PC-3 (cell line): ENCODE measurements around the gene RERG. TPM values are rescaled to one million over a fixed set of nuclear protein-coding genes. Genes with fewer than 3 reads are reported as not detected.

Experiments
- ATAC-seq: fragments of 200-7000 bp; cut with Tn5 transposase; 2 replicates; pipeline ENCODE4 v1.9.1; 2020; ENCODE audit warnings: mild to moderate bottlenecking, moderate library complexity
- BruUV-seq: library from RNA; stranded (reverse); fragments of 400-500 nt; replicated peaks from 2 replicates; lab custom pipeline; 2021; lab: Mats Ljungman, UMichigan
- CTCF ChIA-PET: fragments of 300-600 bp; sonication (Branson Sonifier 250); formaldehyde crosslinking; loops from one replicate; lab custom pipeline; 2022; ENCODE audit warnings: antibody characterized with exemption; lab: Charles Lee
- POLR2A ChIA-PET: fragments of 300-600 bp; sonication (Branson Sonifier 250); formaldehyde crosslinking; loops from one replicate; lab custom pipeline; 2022; ENCODE audit warnings: antibody characterized with exemption; ENCODE audit not compliant: unreplicated experiment; lab: Charles Lee
- DNase-seq: peaks from one replicate; pipeline ENCODE4 v3.0.0-alpha.2; 2015
- H2AFZ ChIP-seq: fragments of 300-600 bp; sonication (generic); 2 replicates; pipeline ENCODE4 v1.6.0; 2016; ENCODE audit warnings: antibody characterized with exemption, low read length
- H3F3A ChIP-seq: fragments of 300-600 bp; sonication (generic); one replicate; pipeline ENCODE4 v1.6.0; 2017; ENCODE audit warnings: antibody characterized with exemption, low read length, control low read depth, mild to moderate bottlenecking; ENCODE audit not compliant: unreplicated experiment
- H3K27ac ChIP-seq: fragments of 300-600 bp; sonication (generic); 2 replicates; pipeline ENCODE4 v1.5.1; 2016; ENCODE audit warnings: mild to moderate bottlenecking, low read length
- H3K27me3 ChIP-seq: fragments of 300-600 bp; sonication (generic); 2 replicates; pipeline ENCODE4 v1.6.1; 2016; ENCODE audit warnings: low read length, mixed read lengths
- H3K36me3 ChIP-seq: fragments of 300-600 bp; sonication (generic); 2 replicates; pipeline ENCODE4 v1.6.1; 2016; ENCODE audit warnings: low read depth, mixed run types, low read length, mixed read lengths
- H3K4me1 ChIP-seq: fragments of 300-600 bp; sonication (generic); 2 replicates; pipeline ENCODE4 v1.5.1; 2016; ENCODE audit warnings: low read length; ENCODE audit not compliant: insufficient read depth
- H3K4me2 ChIP-seq: fragments of 300-600 bp; sonication (generic); 2 replicates; pipeline ENCODE4 v1.6.0; 2016; ENCODE audit warnings: low read length
- H3K4me3 ChIP-seq: fragments of 300-600 bp; sonication (generic); 2 replicates; pipeline ENCODE4 v1.5.1; 2016; ENCODE audit warnings: mild to moderate bottlenecking, low read length, mixed read lengths
- H3K79me2 ChIP-seq: fragments of 300-600 bp; sonication (generic); 2 replicates; pipeline ENCODE4 v1.6.1; 2017; ENCODE audit warnings: low read length, mixed read lengths
- H3K9ac ChIP-seq: fragments of 300-600 bp; sonication (generic); 2 replicates; pipeline ENCODE4 v1.6.0; 2016; ENCODE audit warnings: mild to moderate bottlenecking, low read length
- H3K9me2 ChIP-seq: fragments of 300-600 bp; sonication (generic); replicated peaks from 2 replicates; pipeline ENCODE4 v1.6.1; 2016; ENCODE audit warnings: mixed run types, low read length, mixed read lengths
- H3K9me3 ChIP-seq: fragments of 300-600 bp; sonication (generic); 2 replicates; pipeline ENCODE4 v1.6.1; 2016; ENCODE audit warnings: low read length, mixed read lengths
- H4K20me1 ChIP-seq: fragments of 300-600 bp; sonication (generic); 2 replicates; pipeline ENCODE4 v1.6.1; 2016; ENCODE audit warnings: low read length, mixed read lengths
- EZH2 ChIP-seq: fragments of 300-600 bp; sonication (generic); IDR thresholded peaks from one replicate; pipeline ENCODE4 v1.6.1; 2017; ENCODE audit warnings: antibody characterized with exemption, mild to moderate bottlenecking, low read length; ENCODE audit not compliant: unreplicated experiment
- EZH2phosphoT487 ChIP-seq: fragments of 300-600 bp; sonication (generic); IDR thresholded peaks from 2 replicates; pipeline ENCODE4 v1.6.1; 2018; ENCODE audit warnings: mild to moderate bottlenecking, antibody characterized with exemption, low read length, borderline replicate concordance
- intact Hi-C: fragments of 100-400 bp; cut with micrococcal nuclease; formaldehyde crosslinking; loops from 2 replicates; pipeline ENCODE4 v1.9.0; 2023
- total RNA-seq: library from RNA; depleted of rRNA; stranded (reverse); fragments of >200 nt; gene quantifications from 2 replicates; pipeline ENCODE4 v1.2.3, GENCODE V29; 2014
- TF ChIP-seq, protein P1 (sequence below): fragments of 300-600 bp; sonication (generic); conservative IDR thresholded peaks from 2 replicates; pipeline ENCODE4 v1.5.1; 2017; ENCODE audit warnings: antibody characterized with exemption, low read depth, mild to moderate bottlenecking, low read length

The RERG gene
- total RNA-seq, 1 experiment from 2014 or later = not detected

DNA sequence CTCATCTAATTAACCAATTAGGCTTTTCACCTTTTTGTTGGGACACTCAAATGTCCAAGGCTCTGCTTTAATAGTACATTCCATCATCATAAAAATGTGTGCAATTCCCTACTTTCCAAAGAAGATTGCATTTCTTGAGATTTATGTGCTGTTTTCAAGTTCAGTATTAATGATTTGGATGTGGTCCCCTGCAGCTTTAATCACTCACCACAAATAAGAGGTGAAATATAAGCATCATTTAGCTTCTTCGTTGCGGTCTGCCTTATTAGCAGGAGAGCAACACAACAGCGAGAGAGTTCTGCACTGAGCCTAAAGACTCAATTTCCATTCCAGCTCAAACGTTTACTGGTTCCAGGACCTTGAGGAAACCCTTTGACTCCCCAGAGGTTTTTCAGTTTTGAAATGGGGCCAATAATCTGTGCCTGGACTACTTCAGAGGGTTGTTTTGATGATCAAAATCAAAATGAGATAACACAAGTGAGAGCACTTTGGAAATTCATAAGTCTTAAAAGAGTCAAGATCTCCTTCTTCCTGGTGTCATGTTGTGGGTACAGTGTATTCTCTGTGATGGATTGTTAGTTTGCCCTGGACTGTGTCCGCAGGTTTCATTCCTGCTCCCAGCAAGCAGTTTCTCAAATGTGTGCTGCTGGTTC is 53.1 kb downstream of the RERG start:
- Histone ChIP-seq H3K4me1 (no peaks in the 10 kb centered on the region), H3K4me2 (no peak overlapping the region), H3K27ac (no peak overlapping the region), H3K9me3 (no peaks in the 10 kb centered on the region), H3K9me2 (no peaks in the 10 kb centered on the region), H3K79me2 (no peaks in the 10 kb centered on the region), H4K20me1 (no peaks in the 10 kb centered on the region), H3K9ac (no peak overlapping the region), H3K27me3 (peaks cover 46% of the 10 kb centered on the region), H2AFZ (no peak overlapping the region), H3K36me3 (no peaks in the 10 kb centered on the region), H3K4me3 (no peak overlapping the region), H3F3A (no peaks in the 10 kb centered on the region)
- DNase-seq (no peak), ATAC-seq (no peak)
- intact Hi-C loops = no loop called here
- BruUV-seq = no TSS peak
- POLR2A ChIA-PET = no interaction called here
- TF ChIP-seq, protein P1, sequence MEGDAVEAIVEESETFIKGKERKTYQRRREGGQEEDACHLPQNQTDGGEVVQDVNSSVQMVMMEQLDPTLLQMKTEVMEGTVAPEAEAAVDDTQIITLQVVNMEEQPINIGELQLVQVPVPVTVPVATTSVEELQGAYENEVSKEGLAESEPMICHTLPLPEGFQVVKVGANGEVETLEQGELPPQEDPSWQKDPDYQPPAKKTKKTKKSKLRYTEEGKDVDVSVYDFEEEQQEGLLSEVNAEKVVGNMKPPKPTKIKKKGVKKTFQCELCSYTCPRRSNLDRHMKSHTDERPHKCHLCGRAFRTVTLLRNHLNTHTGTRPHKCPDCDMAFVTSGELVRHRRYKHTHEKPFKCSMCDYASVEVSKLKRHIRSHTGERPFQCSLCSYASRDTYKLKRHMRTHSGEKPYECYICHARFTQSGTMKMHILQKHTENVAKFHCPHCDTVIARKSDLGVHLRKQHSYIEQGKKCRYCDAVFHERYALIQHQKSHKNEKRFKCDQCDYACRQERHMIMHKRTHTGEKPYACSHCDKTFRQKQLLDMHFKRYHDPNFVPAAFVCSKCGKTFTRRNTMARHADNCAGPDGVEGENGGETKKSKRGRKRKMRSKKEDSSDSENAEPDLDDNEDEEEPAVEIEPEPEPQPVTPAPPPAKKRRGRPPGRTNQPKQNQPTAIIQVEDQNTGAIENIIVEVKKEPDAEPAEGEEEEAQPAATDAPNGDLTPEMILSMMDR = no peak
- TF ChIP-seq EZH2 = no peak
- TF ChIP-seq EZH2phosphoT487 = no peak
- CTCF ChIA-PET = no interaction called here

DNA sequence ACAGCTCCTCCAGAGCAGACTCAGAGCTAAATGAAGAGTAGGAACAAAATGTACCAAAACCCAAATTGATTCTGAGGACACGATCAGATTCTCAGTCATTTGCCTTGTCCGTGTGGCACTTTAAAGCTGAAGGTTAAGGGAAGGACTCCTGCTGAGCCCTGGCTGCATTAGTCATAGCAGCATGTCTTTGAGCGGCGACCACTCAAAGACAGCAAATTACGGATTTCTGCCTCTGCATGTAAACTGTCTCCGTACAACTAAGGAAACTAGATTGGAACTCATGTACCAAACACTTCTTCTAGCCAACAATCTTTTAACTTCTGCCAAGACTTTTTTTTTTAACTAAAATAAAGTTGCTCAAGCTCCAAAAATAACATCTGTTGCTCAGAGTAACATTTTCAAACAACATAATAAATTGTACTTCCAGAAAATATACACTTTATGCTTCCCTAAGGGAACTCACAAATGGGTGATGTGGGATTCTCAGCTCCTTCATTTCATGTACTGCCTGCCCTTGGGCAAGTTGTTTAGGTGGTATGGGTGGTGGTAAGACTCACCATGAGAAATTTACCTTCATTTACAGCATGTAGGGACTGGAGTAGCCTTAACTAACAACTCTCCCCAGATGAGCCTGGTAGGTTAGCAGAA is 56.1 kb downstream of the RERG start:
- no peak overlapping the region for H2AFZ ChIP-seq
- no peaks in the 10 kb centered on the region for H3K9me3 ChIP-seq
- no peaks in the 10 kb centered on the region for H3K36me3 ChIP-seq
- H3K9ac ChIP-seq = no peak overlapping the region
- no peaks in the 10 kb centered on the region for H4K20me1 ChIP-seq
- no peak overlapping the region for H3K27ac ChIP-seq
- no peaks in the 10 kb centered on the region for H3K79me2 ChIP-seq
- H3K4me3 ChIP-seq = no peak overlapping the region
- BruUV-seq = no TSS peak
- ChIA-PET CTCF (no interaction called here), POLR2A (no interaction called here)
- H3K4me1 ChIP-seq = no peaks in the 10 kb centered on the region
- DNase-seq = no peak
- H3F3A ChIP-seq = no peaks in the 10 kb centered on the region
- no peaks in the 10 kb centered on the region for H3K9me2 ChIP-seq
- no peak for ATAC-seq
- H3K27me3 ChIP-seq = peaks cover 44% of the 10 kb centered on the region
- no peak overlapping the region for H3K4me2 ChIP-seq
- intact Hi-C loops = no loop called here
- TF ChIP-seq EZH2phosphoT487 = no peak
- TF ChIP-seq, protein P1 = no peak
- TF ChIP-seq EZH2 = no peak
